BLaER1 treated with 17β-estradiol and CSF1 and Interleukin-3, amounts not matched to agents 10 nM and 100 nM (cell line): ENCODE results near the gene MAD1L1.
"Not testable (repeated sequence)": the region's sequence is repeated elsewhere in the genome, so short reads cannot be mapped to it uniquely, and the experiment has no call there.

Experiments used
- H3K27ac ChIP-seq, 11 experiments: shearing (Covaris generic); formaldehyde crosslinking; 2 replicates each; pipeline ENCODE4 v1.8.1; 2022
- H3K27me3 ChIP-seq, 11 experiments: shearing (Covaris generic); formaldehyde crosslinking; 2 replicates each; pipeline ENCODE4 v1.8.1; 2022
- H3K36me3 ChIP-seq, 11 experiments: shearing (Covaris generic); formaldehyde crosslinking; 2 replicates each; pipeline ENCODE4 v1.8.1; 2022
- H3K4me1 ChIP-seq, 10 experiments: shearing (Covaris generic); formaldehyde crosslinking; 2 replicates each; pipeline ENCODE4 v1.8.1; 2022
- H3K4me2 ChIP-seq, 11 experiments: shearing (Covaris generic); formaldehyde crosslinking; 2 replicates each; pipeline ENCODE4 v1.8.1; 2022
- H3K4me3 ChIP-seq, 10 experiments: shearing (Covaris generic); formaldehyde crosslinking; 2 replicates each; pipeline ENCODE4 v1.8.1; 2022
- H3K9ac ChIP-seq, 11 experiments: shearing (Covaris generic); formaldehyde crosslinking; 2 replicates each; pipeline ENCODE4 v1.8.1; 2022
- H3K9me3 ChIP-seq, 11 experiments: shearing (Covaris generic); formaldehyde crosslinking; replicated peaks in 1 of 11; 2 replicates each; pipeline ENCODE4 v1.8.1; 2022
- H4K20me1 ChIP-seq, 11 experiments: shearing (Covaris generic); formaldehyde crosslinking; 2 replicates each; pipeline ENCODE4 v1.8.1; 2022
- Cebpa-rat ChIP-seq, 11 experiments: shearing (Covaris generic); IDR thresholded peaks; 2 replicates each; pipeline ENCODE4 v1.8.1; 2022

The MAD1L1 gene

DNA sequence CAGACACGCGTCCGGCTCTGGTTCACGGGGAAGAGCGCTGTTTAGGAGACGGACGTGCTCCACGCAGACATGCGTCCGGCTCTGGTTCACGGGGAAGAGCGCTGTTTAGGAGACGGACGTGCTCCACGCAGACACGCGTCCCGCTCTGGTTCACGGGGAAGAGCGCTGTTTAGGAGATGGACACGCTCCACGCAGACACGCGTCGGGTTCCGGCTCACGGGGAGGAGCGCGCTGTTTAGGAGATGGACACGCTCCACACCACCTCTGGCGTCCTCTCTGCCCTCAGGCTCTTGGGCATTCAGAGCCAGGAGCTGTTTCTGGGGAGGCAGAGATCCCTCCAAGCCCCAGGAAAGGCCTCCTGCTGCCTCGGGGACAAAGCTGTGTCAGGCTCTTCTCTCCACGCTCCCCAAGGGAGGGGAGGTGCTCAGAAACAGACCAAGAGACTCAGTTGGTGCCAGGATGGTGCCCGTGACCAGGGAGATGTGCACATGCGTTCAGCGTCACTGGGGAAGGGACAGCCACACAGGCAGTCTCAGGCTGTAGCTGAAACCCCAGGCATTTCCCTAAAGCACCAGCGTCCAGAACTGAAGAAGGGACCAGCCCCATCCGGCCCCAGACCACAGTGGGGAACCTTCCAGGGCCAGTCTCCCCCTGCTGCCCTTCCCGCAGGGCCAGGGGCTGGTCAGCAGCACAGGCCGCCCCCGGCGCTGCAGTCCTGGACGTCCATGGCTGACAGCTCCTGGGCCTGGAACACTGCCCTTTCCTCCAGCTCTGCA, 387.0 kb downstream of the MAD1L1 start:
- Histone ChIP-seq H3K4me2 (peak overlapping the region in 10 of 11 experiments; percentile 3 to 97 (median 82); a peak in 19 of 22 replicates), H3K4me1 (peaks cover 30 to 95% (median 84%) of the 10 kb centered on the region in 10 experiments), H3K4me3 (no peak overlapping the region), H3K9me3 (no peaks in the 10 kb centered on the region), H3K27ac (no peak overlapping the region), H3K27me3 (peaks cover 0 to 41% (median 0%) of the 10 kb centered on the region in 11 experiments; a peak in 9 of 22 replicates), H4K20me1 (peaks cover 94 to 100% (median 97%) of the 10 kb centered on the region in 11 experiments), H3K9ac (peak overlapping the region in 5 of 11 experiments; percentile 8 to 42 (median 19); a peak in 3 of 22 replicates), H3K36me3 (peaks cover 0 to 41% (median 6%) of the 10 kb centered on the region in 11 experiments; a peak in 8 of 22 replicates)
- TF ChIP-seq Cebpa-rat (IDR thresholded peaks at IDR 0.05), result no peak

DNA sequence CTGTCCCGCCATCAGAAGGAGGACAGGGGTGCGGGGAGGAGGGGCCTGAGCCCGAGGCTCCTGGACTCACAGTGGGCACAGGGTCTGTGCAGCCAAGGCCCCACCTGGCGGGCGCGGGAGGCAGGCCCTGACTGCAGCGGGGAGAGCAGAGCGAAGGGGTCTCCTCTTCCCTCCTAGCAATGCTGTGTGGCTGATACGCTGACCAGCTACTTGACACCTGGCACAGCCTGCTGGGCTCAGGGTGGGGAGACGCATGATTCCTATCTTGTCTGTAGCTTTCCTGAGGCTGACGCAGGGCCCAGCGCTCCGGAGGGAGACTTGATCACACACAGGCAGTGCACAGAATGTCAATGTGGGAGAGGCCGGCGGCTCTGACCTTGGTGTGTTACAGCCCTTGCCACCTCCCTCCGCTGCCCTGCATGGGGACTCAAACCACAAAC, 387.8 kb downstream of the MAD1L1 start:
- Histone ChIP-seq H3K27me3 (peaks cover 0 to 41% (median 0%) of the 10 kb centered on the region in 11 experiments; a peak in 9 of 22 replicates), H3K4me1 (peaks cover 30 to 87% (median 77%) of the 10 kb centered on the region in 10 experiments), H3K27ac (peak overlapping the region in 2 of 11 experiments; percentile 70 to 74; a peak in 3 of 22 replicates), H3K36me3 (peaks cover 0 to 38% (median 6%) of the 10 kb centered on the region in 11 experiments; a peak in 8 of 22 replicates), H3K4me3 (no peak overlapping the region), H4K20me1 (peaks cover 90 to 100% (median 96%) of the 10 kb centered on the region in 11 experiments), H3K9ac (peak overlapping the region in 4 of 11 experiments; percentile 1 to 69 (median 60); a peak in 2 of 22 replicates), H3K4me2 (peak overlapping the region; percentile 65 to 97 (median 85); a peak in 20 of 22 replicates), H3K9me3 (no peaks in the 10 kb centered on the region)
- no peak for TF ChIP-seq Cebpa-rat (IDR thresholded peaks at IDR 0.05)

DNA sequence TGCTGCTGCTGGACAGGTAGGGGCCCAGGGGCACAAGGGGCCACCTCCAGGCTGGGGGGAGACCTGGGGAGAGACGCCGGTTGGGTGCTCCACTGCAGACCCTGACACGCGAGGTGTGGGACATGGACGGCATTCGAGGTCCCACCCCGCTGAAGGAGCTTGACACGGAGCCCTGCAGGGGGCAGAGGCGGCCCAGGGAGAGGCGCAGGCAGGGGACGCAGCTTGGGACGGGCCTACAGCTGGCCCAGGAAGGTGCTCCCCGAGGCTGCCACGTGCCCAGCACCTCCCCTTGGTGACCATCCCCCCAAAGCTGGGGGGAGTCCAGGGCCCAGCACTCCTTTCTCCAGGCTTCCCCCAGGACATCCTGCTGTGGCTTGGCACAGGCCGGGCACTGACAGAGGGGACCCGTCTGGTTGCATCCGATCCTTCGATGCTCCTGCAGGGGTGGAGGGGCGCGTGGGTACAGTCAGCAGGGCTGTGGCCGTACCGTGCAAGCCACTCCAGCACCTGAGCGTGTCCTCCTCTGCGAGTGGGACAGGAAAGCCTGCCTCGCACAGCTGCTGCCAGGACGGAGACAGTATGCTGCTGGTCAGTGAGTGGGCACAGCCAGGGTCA, 388.3 kb downstream of the MAD1L1 start:
- Histone ChIP-seq H3K4me1 (peaks cover 30 to 82% (median 72%) of the 10 kb centered on the region in 10 experiments), H3K27ac (peak overlapping the region in 6 of 11 experiments; percentile 14 to 80 (median 68); a peak in 9 of 22 replicates), H3K9ac (peak overlapping the region in 6 of 11 experiments; percentile 15 to 69 (median 60); a peak in 9 of 22 replicates), H3K9me3 (no peaks in the 10 kb centered on the region), H3K36me3 (peaks cover 0 to 32% (median 6%) of the 10 kb centered on the region in 11 experiments; a peak in 8 of 22 replicates), H4K20me1 (peaks cover 88 to 100% (median 96%) of the 10 kb centered on the region in 11 experiments), H3K4me3 (peak overlapping the region in 3 of 10 experiments; percentile 1 to 28 (median 9); a peak in 2 of 20 replicates), H3K4me2 (peak overlapping the region; percentile 65 to 97 (median 85)), H3K27me3 (peaks cover 0 to 41% (median 0%) of the 10 kb centered on the region in 11 experiments; a peak in 9 of 22 replicates)
- TF ChIP-seq Cebpa-rat (IDR thresholded peaks at IDR 0.05), result no peak

DNA sequence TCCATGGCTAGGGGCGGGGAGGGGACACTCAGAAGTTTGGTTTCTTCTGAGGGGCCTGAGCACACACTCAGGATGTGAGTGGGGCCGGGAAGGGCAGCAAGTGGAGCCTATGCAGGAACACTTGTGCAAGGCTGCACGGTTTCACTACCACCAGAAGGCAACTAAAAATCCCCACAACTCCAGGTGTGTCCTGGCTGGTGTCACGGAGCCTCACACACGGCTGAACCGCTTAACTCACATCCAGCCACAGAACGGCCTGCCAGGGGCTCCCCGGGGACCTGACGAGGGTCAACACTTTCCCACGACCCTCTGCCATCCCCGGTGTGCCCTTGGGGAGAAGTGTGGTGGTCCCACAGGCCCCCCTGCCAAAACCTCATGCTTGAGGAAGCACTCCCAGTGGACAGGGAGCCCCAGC, 388.8 kb downstream of the MAD1L1 start:
- H3K27ac ChIP-seq, result peak overlapping the region in 7 of 11 experiments; percentile 12 to 80 (median 66); a peak in 12 of 22 replicates
- no peaks in the 10 kb centered on the region for H3K9me3 ChIP-seq
- peaks cover 0 to 41% (median 0%) of the 10 kb centered on the region in 11 experiments; a peak in 9 of 22 replicates for H3K27me3 ChIP-seq
- H3K4me3 ChIP-seq, result peak overlapping the region in 3 of 10 experiments; percentile 1 to 28 (median 9); a peak in 4 of 20 replicates
- peaks cover 88 to 100% (median 96%) of the 10 kb centered on the region in 11 experiments for H4K20me1 ChIP-seq
- TF ChIP-seq Cebpa-rat (IDR thresholded peaks at IDR 0.05), result peak in 2 of 11 experiments; percentile 11 to 41; a peak in 1 of 22 replicates
- H3K4me1 ChIP-seq, result peaks cover 30 to 82% (median 67%) of the 10 kb centered on the region in 10 experiments
- H3K36me3 ChIP-seq, result peaks cover 0 to 28% (median 6%) of the 10 kb centered on the region in 11 experiments; a peak in 7 of 22 replicates
- H3K4me2 ChIP-seq, result peak overlapping the region; percentile 65 to 97 (median 85)
- peak overlapping the region in 9 of 11 experiments; percentile 15 to 69 (median 42); a peak in 14 of 22 replicates for H3K9ac ChIP-seq

DNA sequence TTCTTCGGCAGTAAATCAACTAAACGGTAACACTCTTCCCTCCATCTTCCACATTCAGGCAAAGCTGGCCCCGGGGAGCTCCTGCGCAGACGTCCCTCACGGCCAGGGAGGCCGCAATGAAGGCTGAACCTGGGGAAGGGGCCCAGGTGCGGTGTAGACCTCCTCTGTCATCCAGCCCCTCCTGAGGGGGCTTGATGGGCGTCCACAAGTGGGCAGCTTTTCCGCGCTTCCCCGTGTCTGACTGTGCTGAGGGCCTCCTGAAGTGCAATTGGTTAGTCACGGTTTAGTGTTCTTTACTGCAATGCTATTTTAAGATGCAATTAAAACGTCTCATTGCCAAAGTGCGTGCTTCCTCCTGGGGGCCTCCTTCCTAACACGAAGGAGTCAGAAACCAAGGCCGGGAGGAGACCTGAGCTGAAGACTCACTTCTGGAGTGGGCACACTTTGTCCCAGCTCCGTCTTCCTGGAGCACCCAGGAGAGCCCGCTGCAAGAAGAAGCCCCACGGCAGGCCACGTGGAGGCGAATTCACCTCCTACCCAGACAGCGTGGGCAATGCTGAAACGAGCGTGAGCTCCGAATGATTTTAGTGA, 389.4 kb downstream of the MAD1L1 start:
- H4K20me1 ChIP-seq, result peaks cover 86 to 100% (median 96%) of the 10 kb centered on the region in 11 experiments
- peak overlapping the region; percentile 65 to 97 (median 85) for H3K4me2 ChIP-seq
- no peaks in the 10 kb centered on the region for H3K9me3 ChIP-seq
- peak overlapping the region in 8 of 11 experiments; percentile 10 to 80 (median 52); a peak in 14 of 22 replicates for H3K27ac ChIP-seq
- H3K9ac ChIP-seq, result peak overlapping the region in 9 of 11 experiments; percentile 17 to 69 (median 42); a peak in 15 of 22 replicates
- TF ChIP-seq Cebpa-rat (IDR thresholded peaks at IDR 0.05), result peak in 2 of 11 experiments; percentile 8 to 36; a peak in 3 of 22 replicates
- peaks cover 0 to 41% (median 0%) of the 10 kb centered on the region in 11 experiments; a peak in 9 of 22 replicates for H3K27me3 ChIP-seq
- peaks cover 32 to 82% (median 64%) of the 10 kb centered on the region in 10 experiments for H3K4me1 ChIP-seq
- H3K36me3 ChIP-seq, result peaks cover 0 to 24% (median 6%) of the 10 kb centered on the region in 11 experiments; a peak in 7 of 22 replicates
- H3K4me3 ChIP-seq, result peak overlapping the region in 3 of 10 experiments; percentile 1 to 28 (median 9); a peak in 6 of 20 replicates

DNA sequence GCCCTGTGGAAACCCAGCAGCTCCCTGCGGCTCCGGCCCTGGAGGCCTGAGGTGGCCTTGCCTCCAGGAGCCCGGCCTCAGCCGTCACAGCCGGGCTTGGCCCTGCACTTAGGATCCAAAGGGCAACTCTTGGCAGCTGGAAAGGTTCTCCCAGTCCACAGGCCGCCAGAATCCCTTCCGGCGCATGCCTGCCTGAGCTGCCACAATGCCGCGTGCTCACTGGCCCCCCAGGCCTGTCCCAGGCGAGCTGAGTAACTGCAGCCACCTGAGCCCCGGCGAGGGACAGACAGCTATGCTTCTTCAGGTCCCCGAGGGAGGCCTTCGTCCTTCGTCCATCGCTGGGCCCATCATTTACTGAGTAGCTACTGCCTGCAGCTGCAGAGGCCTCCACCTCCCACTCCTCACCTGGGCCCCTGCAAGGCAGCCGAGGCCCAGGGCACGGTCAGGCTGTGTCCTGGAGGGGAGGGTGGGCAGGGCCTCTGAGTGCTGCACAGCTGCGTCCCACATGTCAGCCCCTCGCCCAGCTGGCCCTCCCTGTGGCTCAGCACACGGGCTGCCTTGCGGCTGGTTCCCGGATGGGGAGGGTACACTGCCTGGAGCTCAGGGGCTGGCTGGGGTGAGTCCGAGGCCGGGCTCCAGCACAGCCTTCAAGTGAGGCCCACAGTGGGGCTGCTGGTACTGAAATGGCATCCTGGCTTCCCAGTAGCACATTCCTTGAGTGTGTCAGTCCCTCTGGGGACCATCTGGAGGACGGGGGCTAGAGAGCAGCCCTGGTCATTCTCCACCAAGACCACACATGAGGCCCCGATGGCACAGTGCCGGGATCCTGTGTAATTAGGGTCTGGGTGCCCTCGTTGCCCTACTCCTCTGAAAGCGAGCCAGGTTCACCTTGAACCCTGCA, 390.2 kb downstream of the MAD1L1 start:
- peaks cover 0 to 20% (median 6%) of the 10 kb centered on the region in 11 experiments; a peak in 7 of 22 replicates for H3K36me3 ChIP-seq
- H3K4me1 ChIP-seq, result peaks cover 40 to 83% (median 69%) of the 10 kb centered on the region in 10 experiments
- peak overlapping the region in 7 of 11 experiments; percentile 10 to 80 (median 66); a peak in 11 of 22 replicates for H3K27ac ChIP-seq
- peak overlapping the region in 3 of 10 experiments; percentile 1 to 28 (median 9); a peak in 3 of 20 replicates for H3K4me3 ChIP-seq
- H4K20me1 ChIP-seq, result peaks cover 84 to 99% (median 95%) of the 10 kb centered on the region in 11 experiments
- H3K9me3 ChIP-seq, result no peaks in the 10 kb centered on the region
- H3K27me3 ChIP-seq, result peaks cover 0 to 41% (median 0%) of the 10 kb centered on the region in 11 experiments; a peak in 9 of 22 replicates
- H3K9ac ChIP-seq, result peak overlapping the region in 7 of 11 experiments; percentile 17 to 69 (median 56); a peak in 11 of 22 replicates
- no peak for TF ChIP-seq Cebpa-rat (IDR thresholded peaks at IDR 0.05)
- H3K4me2 ChIP-seq, result peak overlapping the region; percentile 65 to 97 (median 85)

DNA sequence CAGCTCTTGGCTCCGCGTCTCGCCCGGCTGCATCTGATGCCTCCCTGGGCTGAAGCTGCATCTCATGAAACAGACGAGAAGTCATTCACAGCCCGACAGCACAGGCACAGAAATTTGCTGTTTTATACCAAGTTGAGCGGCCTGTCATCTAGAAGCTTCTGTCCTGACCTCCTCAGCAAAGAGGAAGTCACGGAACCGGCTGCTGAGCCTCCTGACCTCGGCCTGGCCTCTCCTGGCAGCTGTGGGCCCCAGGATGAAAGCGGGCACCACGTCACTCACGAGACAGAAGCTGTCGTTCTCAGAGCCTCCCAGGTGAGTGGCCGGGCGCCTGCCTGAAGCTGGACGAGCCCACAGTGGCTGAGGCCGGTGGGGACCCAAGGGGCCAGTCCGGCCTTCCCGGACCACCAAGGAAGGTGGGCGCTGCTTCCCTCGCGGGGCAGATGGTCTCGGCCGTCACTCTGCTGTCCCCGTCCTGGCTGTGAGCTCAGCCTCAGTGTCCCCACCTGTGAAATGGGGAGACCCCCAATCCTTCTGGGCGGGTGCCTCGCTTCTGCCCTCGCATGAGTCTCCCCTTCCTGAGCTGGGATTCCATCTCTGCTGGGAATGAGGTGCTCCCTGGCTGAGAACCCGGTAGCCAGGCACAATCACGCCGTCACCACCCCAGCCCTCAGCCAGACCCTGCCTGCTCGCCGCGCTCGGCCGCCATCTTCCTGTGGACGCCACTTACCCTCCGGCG, 391.3 kb downstream of the MAD1L1 start:
- not testable (repeated sequence) for H3K9me3 ChIP-seq, H3K9ac ChIP-seq, H3K27ac ChIP-seq, H3K4me3 ChIP-seq
- Histone ChIP-seq H4K20me1 (peaks cover 74 to 91% (median 86%) of the 10 kb centered on the region in 11 experiments), H3K4me2 (peak overlapping the region in 7 of 11 experiments; percentile 9 to 95 (median 36); a peak in 10 of 22 replicates), H3K27me3 (peaks cover 0 to 39% (median 0%) of the 10 kb centered on the region in 11 experiments; a peak in 9 of 22 replicates), H3K36me3 (peaks cover 0 to 18% (median 4%) of the 10 kb centered on the region in 11 experiments; a peak in 8 of 22 replicates), H3K4me1 (peaks cover 42 to 72% (median 61%) of the 10 kb centered on the region in 10 experiments)

- Histone ChIP-seq H3K36me3 (peaks cover 0 to 18% (median 6%) of the 10 kb centered on the region in 11 experiments; a peak in 8 of 22 replicates), H4K20me1 (peaks cover 67 to 84% (median 79%) of the 10 kb centered on the region in 11 experiments), H3K4me1 (peaks cover 34 to 65% (median 54%) of the 10 kb centered on the region in 10 experiments), H3K27me3 (peaks cover 0 to 32% (median 0%) of the 10 kb centered on the region in 11 experiments; a peak in 8 of 22 replicates)
- not testable (repeated sequence) for H3K9ac ChIP-seq, H3K9me3 ChIP-seq, H3K4me3 ChIP-seq, H3K4me2 ChIP-seq, H3K27ac ChIP-seq
Observed at GRCh38 chr7:1840744-1841143, 392.0 kb downstream of the MAD1L1 start.
